GM03348 (cell line): Measurements from ENCODE around the gene SESTD1.
"Not testable (repeated sequence)": the region's sequence is repeated elsewhere in the genome, so short reads cannot be mapped to it uniquely, and the experiment has no call there.

ENCODE experiments used
- DNase-seq: peaks from one replicate; pipeline ENCODE4 v3.0.0; 2012; ENCODE audit warnings: low spot score

Gene SESTD1

GRCh38 chr2:179268277-179268925 is 3.8 kb upstream of the SESTD1 start:
- peak; percentile 37 for DNase-seq

GRCh38 chr2:179266271-179266670 is 1.6 kb upstream of the SESTD1 start:
- DNase-seq, result no peak

GRCh38 chr2:179265082-179265510 is 464 bp upstream of the SESTD1 start:
- peak; percentile 31 for DNase-seq

DNA sequence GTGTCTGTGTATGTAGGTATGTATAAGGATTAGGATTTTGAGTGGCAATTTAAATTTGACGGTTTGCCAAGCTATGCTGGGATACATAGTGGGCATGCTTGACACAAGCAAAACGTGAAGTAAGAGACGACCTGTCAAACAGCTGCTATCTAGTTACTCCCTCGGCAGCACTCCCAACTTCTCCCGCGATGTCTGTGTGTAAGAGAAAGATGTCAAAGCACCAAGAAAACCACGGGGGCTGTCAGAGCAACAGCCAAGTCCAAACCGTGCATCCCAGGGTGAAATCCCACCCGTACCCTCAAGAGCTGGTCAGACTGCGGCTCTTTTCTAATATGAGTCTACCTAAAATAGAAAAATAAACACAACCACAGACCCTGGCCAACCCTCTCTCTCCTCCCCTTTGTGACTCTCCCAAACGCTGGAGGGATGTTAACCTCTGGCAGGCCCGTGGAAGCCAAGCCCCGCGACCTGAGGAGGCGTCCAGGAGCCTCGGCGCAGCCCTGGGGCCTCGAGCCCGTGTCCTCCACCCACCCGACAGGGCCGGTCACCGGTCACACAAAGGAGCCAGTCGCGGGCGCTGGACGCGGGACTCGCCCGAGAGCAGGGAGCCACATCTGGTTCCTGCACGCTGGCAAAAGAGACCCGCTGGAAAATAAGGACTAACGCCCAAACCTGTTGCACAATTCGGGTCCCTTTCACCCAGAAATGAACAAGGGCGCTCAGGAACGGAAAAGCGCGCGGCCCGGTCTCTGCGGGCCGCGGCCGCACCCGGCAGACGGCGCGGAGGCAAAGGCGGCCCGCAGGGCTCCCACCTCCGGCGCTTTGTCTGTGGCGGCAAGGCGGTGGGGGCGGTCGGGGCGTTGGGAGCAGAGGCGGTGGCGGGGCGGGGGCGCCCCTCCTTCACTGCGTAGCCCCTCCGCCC is 925 bp downstream of the SESTD1 start:
- DNase-seq, result peak; percentile 61

GRCh38 chr2:179263015-179263414 is 1.6 kb downstream of the SESTD1 start:
- peak; percentile 13 for DNase-seq

DNA sequence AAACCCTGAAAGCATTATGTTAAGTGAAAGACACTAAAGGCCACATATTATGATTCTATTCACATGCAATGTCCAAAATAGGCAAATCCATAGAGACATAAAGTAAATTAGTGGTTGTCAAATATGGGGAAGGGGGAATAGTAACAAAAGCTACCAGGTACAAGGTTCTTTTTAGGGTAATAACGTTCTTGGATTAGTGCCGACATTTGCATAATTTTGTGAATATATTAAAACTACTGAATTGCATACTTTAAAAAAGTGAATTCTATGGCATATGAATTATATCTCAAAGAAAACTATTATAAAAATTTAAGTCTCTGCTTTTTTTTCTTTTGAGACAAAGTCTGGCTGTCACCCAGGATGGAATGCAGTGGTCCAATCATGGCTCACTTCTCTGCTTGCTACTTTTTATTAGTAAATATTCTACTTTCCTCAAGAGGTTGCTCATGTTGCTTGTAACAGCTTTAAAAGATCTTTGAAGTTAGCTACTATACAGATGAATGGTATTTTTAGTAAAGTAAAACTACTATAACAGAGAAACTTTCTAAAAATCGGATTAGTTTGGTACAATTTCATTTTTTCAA is 2.5 kb downstream of the SESTD1 start:
- no peak for DNase-seq

GRCh38 chr2:179261151-179261825 is 3.3 kb downstream of the SESTD1 start:
- DNase-seq, result no peak

DNA sequence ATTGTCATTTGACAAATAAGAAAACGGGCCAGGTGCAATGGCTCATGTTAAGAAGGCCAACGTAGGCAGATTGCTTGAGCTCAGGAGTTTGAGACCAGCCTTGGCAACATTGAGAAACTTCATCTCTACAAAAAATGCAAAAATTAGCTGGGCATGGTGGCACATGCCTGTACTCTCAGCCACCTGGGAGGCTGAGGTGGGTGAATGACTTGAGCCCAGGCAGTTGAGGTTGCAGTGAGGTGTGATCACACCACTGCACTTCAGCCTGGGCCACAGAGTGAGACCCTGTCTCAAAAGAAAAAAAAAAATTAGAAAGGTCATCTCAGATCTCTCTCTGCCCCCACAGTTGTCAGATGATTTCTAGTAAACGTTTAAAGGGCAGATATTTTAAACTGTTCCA is 4.4 kb downstream of the SESTD1 start:
- DNase-seq, result no peak

DNA sequence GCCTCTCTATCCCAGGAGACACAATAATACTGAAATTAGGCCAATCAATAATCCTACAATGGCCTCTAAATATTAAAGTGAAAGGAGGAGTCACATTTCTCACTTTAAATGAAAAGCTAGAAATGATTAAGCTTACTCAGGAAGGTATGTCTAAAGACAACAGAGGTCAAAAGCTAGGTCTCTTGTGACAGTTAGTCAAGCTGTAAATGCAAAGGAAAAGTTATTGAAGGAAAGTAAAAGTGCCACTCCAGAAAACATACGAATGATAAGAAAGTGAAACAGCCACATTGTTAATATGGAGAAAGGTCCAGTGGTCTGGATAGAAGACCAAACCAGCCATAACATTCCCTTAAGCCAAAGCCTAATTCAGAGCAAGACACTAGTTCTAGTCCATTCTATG is 9.5 kb downstream of the SESTD1 start:
- no peak for DNase-seq

DNA sequence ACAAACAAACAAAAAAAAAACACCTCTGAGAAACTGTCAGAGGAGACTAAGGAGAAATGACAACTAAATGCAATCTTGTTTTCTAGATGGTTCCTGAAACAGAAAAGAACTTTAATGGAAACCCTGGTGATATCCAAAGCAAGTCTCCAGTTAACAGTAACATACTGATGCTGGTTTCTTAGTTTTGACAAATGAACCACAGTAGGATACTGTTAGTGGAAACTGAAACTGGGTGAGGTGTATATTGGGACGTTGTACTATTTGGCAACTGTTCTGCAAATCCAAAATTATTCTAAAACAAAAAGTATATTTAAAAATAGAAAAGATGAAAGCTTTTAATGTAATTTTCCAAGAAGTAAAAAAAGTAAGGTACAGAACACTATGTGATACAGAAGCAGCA is 11.4 kb downstream of the SESTD1 start:
- DNase-seq, result no peak

DNA sequence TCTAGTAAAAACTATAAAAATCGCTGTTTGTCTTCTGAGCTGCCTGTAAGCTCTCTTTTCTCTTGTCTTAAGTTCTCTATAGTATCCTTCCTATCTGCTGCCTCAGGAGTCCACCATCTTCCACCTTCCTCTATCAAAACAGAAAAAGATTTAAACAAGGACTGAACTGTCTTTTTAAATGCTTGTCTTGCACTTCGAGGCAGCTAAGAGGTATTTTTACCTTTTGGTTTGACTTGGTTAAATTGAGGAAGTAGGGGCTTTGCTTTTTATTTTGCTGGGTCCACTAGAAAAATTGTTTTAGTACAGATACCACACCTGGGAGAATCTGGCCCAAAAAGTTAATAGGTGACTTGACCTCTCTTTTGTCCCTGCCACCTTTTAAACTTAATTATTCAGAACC is 12.2 kb downstream of the SESTD1 start:
- DNase-seq, result no peak

DNA sequence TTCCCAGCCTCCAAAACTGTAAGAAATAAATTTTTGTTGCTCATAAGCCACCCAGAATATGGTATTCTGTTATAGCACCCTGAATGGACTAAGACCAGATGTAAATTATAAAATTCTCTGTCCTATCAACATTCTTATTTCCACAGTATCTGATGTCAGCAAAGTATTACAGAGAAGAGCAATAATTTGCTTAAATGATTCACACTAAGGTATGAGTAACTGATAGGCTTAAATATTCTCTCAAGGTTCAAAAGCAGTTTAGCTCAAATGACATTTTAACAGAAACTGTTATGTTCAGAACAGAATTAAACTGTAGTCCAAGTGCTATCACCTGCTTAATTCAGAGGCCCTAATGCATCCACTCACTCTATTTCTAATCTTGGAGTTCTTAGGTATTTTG is 12.8 kb downstream of the SESTD1 start:
- DNase-seq, result no peak

- DNase-seq, result no peak
Measured at GRCh38 chr2:179250848-179251504, 13.7 kb downstream of the SESTD1 start.

DNA sequence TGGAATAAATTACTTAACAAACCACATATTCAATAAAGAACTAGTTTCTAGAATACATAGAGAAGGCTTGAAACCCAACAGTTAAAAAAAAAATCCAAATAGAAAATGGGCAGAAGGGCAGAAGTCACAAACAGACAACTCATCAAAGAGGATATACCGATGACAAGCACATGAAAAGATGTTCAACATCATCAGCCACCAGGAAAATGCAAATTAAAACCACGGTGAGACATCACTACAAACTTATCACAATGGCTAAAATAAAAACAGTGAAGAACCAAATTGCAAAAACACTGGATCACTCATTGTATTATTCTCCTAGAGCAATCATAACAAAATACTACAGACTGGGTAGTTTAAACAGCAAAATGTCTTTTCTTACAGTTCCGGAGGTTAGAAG is 14.5 kb downstream of the SESTD1 start:
- no peak for DNase-seq

DNA sequence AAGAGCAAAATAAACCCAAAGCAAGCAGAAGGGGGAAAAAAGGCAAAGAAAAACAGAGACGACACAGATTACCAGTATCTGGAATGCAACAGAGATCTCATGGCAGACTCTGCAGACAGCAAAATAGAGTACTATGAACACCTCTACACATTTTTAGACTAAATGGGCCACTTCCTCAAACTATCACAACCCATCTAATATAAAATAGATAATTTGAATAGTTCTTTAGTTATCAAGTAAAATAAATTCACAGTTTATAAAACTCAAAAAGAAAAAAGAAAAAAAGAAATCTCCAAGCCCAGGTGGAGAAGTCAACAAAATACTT is 16.6 kb downstream of the SESTD1 start:
- no peak for DNase-seq

GRCh38 chr2:179247318-179248023 is 17.2 kb downstream of the SESTD1 start:
- DNase-seq, result no peak

GRCh38 chr2:179245843-179246242 is 18.8 kb downstream of the SESTD1 start:
- DNase-seq, result not testable (repeated sequence)

DNA sequence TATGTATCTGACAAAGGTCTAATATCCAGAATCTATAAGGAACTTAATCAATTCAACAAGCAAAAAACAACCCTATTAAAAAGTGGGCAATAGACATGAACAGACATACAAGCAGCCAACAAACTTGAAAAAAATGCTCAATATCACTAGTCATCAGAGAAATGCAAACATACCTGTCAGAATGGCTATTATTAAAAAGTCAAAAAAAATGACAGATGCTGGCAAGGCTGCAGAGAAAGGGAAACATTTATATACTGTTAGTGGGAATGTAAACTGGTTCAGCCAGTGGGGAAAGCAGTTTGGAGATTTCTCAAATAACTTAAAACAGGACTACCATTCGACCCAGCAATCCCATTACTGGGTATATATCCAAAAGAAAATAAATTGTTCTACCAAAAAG is 21.6 kb downstream of the SESTD1 start:
- DNase-seq, result no peak

DNA sequence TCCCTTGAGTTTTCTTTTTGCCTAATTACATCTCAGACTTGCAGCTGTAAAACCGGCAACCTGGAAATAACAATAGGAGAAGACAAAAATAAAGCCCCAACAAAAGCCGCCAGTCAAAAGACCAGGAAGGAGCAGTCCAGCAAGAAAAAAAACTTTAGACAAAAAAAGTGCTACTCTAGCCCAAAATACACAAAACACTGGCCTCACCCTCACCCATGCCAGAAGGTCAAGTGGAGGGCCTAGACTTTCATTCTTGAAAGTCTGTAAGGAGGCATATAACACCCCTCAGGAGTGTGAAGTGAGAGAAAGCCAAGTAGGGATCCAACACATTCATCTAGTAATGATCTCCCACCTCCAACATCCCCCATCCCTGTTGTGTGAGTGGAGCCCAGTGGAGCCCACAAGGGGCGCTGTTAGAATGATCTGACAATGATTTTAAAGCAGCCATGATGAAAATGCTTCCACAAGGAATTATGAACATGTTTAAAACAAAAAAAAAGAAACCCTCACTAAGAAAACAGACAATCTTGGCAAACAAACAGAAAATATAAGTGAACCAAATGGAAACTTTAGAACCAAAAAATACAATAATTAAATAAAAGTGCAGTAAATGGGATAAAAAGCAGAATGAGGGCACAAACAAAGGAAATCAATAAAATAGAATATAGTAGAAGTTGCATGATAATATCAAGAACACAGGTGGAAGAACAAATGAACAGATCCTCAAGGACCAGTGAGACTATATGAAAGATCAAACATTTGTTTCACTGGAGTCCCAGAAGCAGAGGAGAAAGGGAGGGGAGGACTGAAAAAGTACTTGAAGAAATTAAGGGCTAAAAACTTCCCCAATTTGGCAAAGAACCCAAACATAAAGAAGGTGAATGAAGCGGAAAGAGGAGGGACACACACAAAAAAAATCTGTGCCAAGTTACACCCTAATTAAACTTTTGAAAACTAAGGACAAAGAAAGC is 23.9 kb downstream of the SESTD1 start:
- DNase-seq, result no peak

GRCh38 chr2:179239838-179240237 is 24.8 kb downstream of the SESTD1 start:
- DNase-seq, result no peak
